Measurements from ENCODE around the gene RPS24. TPM values are rescaled to one million over a fixed set of nuclear protein-coding genes. Genes with fewer than 3 reads are reported as not detected.

Gene RPS24
- total RNA-seq, 1 experiment from 2014 or later = 9,576 TPM

DNA sequence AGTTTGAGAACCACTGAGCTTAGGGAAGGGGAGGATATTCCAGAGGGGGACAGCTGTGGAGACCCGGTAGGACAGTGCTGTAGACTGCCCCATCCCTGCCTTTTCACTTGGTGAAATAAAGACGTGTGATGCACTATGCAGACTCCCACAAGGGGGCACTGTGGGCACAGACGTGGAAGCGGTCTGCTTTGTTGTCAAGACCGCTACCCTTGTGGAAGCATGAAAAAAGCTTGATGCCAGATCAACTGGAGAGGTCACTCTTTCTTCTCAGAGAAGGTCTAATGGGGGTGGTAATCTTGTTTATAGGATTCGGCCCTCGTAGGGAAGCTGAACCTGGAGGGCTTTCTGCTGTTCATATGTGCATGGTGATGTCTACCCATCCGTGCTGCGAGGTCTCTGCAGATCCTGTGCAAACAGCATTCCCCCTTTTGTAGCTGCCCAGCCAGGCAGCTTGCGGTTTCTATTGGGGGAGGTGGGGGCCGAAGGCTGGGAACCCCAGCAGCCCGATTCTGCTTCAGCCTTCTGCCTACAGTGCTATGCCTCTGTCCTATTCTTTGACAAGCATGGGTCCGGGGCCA, 13.7 kb downstream of the RPS24 start:
- BruUV-seq (replicated peaks) = no TSS peak
- intact Hi-C loops (cut with micrococcal nuclease) = loop anchor here (1.0 to 10.0 kb wide), 9 partner anchors 118 to 1397 kb away; partner anchors contain the start of genes ZCCHC24 and ZMIZ1
- Histone ChIP-seq H3K9me2 (replicated peaks; ENCODE audit: low read length) (no peaks in the 10 kb centered on the region), H3K79me2 (ENCODE audit: low read length) (no peaks in the 10 kb centered on the region), H3K4me2 (ENCODE audit: low read length) (no peak overlapping the region), H4K20me1 (ENCODE audit: low read length) (peaks cover 19% of the 10 kb centered on the region), H3K36me3 (ENCODE audit: low read depth, low read length) (peaks cover 4% of the 10 kb centered on the region), H3K27ac (ENCODE audit: low read length) (no peak overlapping the region), H3K9me3 (ENCODE audit: low read length) (no peaks in the 10 kb centered on the region), H3F3A (ENCODE audit: low read length, unreplicated experiment) (peaks cover 21% of the 10 kb centered on the region), H3K4me3 (ENCODE audit: low read length) (no peak overlapping the region), H3K9ac (ENCODE audit: low read length) (no peak overlapping the region), H3K27me3 (ENCODE audit: low read length) (no peaks in the 10 kb centered on the region), H3K4me1 (ENCODE audit: insufficient read depth, low read length) (no peaks in the 10 kb centered on the region), H2AFZ (ENCODE audit: low read length) (no peak overlapping the region)
- CTCF ChIA-PET = interaction anchor here (0.5 to 1.6 kb wide), 16 partner anchors 9 to 1427 kb away, joined by 3 to 9 read pairs (median 3); no protein-coding TSS in a partner anchor
- ATAC-seq = peak; percentile 75
- TF ChIP-seq EZH2phosphoT487 (IDR thresholded peaks at IDR 0.05; ENCODE audit: borderline replicate concordance, low read length) (no peak), EZH2 (IDR thresholded peaks at IDR 0.05; ENCODE audit: low read length, unreplicated experiment) (no peak)
- TF ChIP-seq, protein P1, sequence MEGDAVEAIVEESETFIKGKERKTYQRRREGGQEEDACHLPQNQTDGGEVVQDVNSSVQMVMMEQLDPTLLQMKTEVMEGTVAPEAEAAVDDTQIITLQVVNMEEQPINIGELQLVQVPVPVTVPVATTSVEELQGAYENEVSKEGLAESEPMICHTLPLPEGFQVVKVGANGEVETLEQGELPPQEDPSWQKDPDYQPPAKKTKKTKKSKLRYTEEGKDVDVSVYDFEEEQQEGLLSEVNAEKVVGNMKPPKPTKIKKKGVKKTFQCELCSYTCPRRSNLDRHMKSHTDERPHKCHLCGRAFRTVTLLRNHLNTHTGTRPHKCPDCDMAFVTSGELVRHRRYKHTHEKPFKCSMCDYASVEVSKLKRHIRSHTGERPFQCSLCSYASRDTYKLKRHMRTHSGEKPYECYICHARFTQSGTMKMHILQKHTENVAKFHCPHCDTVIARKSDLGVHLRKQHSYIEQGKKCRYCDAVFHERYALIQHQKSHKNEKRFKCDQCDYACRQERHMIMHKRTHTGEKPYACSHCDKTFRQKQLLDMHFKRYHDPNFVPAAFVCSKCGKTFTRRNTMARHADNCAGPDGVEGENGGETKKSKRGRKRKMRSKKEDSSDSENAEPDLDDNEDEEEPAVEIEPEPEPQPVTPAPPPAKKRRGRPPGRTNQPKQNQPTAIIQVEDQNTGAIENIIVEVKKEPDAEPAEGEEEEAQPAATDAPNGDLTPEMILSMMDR (conservative IDR thresholded peaks at IDR 0.05; ENCODE audit: low read depth, low read length) = peak; percentile 100
- peak; percentile 100 for DNase-seq
- POLR2A ChIA-PET (ENCODE audit: unreplicated experiment) = interaction anchor here (0.6 kb wide), 2 partner anchors 115 to 441 kb away, joined by 3 to 4 read pairs; no protein-coding TSS in a partner anchor

DNA sequence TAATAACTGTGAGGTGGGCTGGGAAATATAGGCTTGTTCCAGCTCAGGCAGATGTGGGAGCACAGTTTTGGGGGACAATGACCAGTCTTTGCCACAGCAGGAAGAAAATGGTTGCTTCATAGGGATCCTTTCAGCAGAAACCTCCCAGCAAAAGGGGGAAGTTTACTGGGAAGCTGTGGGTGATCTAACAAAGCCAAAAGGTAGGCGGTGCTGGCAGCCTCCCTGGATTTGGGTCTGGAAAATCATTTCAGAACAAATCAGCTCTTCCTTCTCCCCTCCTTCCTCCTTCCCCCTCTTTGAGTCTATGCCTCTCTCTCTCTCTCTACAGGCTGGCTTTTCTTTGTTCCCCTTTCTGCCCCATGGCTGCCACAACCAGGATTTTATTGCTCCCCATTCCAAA, 16.2 kb downstream of the RPS24 start:
- ATAC-seq (no peak), DNase-seq (no peak)
- Histone ChIP-seq H3K27ac (ENCODE audit: low read length) (no peak overlapping the region), H3K9me3 (ENCODE audit: low read length) (no peaks in the 10 kb centered on the region), H4K20me1 (ENCODE audit: low read length) (no peaks in the 10 kb centered on the region), H3K27me3 (ENCODE audit: low read length) (no peaks in the 10 kb centered on the region), H3K9ac (ENCODE audit: low read length) (no peak overlapping the region), H3K79me2 (ENCODE audit: low read length) (no peaks in the 10 kb centered on the region), H3K4me3 (ENCODE audit: low read length) (no peak overlapping the region), H3F3A (ENCODE audit: low read length, unreplicated experiment) (no peaks in the 10 kb centered on the region), H3K4me1 (ENCODE audit: insufficient read depth, low read length) (peaks cover 9% of the 10 kb centered on the region), H3K4me2 (ENCODE audit: low read length) (no peak overlapping the region), H3K9me2 (replicated peaks; ENCODE audit: low read length) (no peaks in the 10 kb centered on the region), H3K36me3 (ENCODE audit: low read depth, low read length) (no peaks in the 10 kb centered on the region), H2AFZ (ENCODE audit: low read length) (no peak overlapping the region)
- CTCF ChIA-PET = interaction anchor here (0.5 to 0.6 kb wide), 2 partner anchors 9 to 16 kb away, joined by 4 read pairs; no protein-coding TSS in a partner anchor
- TF ChIP-seq, protein P1 (conservative IDR thresholded peaks at IDR 0.05; ENCODE audit: low read depth, low read length) = no peak
- no peak for TF ChIP-seq EZH2phosphoT487 (IDR thresholded peaks at IDR 0.05; ENCODE audit: borderline replicate concordance, low read length)
- TF ChIP-seq EZH2 (IDR thresholded peaks at IDR 0.05; ENCODE audit: low read length, unreplicated experiment) = no peak
- intact Hi-C loops (cut with micrococcal nuclease) = loop anchor here (5.0 to 10.0 kb wide), 4 partner anchors 407 to 1395 kb away; partner anchors contain the start of genes ZCCHC24 and ZMIZ1
- no TSS peak for BruUV-seq (replicated peaks)
- POLR2A ChIA-PET (ENCODE audit: unreplicated experiment) = interaction anchor here (0.5 to 0.6 kb wide), 2 partner anchors 63 to 150 kb away, joined by 4 to 6 read pairs; no protein-coding TSS in a partner anchor

Data from PC-3 (cell line).